ENCODE measurements around the gene USF1. TPM values are rescaled to one million over a fixed set of nuclear protein-coding genes. Genes with fewer than 3 reads are reported as not detected.

The USF1 gene
- total and polyA plus RNA-seq, 10 donors = 113 to 339 (median 127) TPM

DNA sequence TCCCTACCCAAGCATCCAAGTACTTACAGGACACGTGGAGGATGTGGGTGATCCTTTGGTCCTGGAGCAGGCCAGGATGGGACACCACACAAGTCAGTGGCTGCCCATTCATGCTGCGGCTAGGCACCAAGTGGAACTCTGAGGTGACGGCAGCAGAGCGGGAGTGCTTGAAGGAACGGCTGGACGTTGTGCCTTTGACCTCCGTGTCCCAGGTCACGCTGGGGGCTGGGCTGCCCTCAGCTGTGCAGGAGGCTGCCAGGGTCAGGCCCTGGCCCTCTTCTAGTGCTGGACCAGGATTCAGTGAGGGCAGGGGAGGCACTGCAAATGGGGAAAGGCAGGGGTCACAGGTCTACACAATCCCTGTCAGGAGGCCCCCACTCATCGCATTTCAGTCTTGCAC, 31.6 kb upstream of the USF1 start:
- H3K4me1 ChIP-seq = no peaks in the 10 kb centered on the region
- intact Hi-C loops (cut with DNase I; ENCODE audit: low total_unique reads) = no loop called here
- no peaks in the 10 kb centered on the region for H3K36me3 ChIP-seq
- no peak for TF ChIP-seq POLR2A (IDR thresholded peaks at IDR 0.05)
- no peak overlapping the region for H3K4me3 ChIP-seq
- H3K27ac ChIP-seq = no peak overlapping the region
- WGBS, 5 donors = 77 to 89% (median 84%) methylated on average over 5 to 9 of the region's 9 CpGs
- no peak for DNase-seq
- H3K27me3 ChIP-seq (replicated peaks in 1 of 7) = peaks cover 0 to 9% (median 0%) of the 10 kb centered on the region in 7 donors
- H3K9me3 ChIP-seq = no peaks in the 10 kb centered on the region

DNA sequence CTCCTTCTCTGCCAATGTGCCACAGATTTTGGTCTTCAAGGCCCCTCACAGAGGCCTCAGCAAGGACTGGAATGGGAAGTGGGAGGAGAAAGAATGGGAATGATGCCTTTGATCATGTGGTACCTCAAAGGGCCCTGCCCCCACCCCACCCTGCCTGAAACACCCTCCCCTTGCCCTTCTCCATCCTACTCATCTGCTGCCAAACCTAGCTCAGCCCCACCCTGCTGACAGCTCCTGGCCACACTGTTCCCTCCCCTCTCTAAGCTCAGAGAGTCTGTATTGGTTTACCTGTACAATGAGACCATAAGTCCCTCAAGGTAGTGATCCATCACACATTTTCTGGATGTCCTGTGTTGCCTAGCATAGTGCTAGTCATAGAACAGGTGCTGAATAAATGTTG, 30.6 kb upstream of the USF1 start:
- Histone ChIP-seq H3K4me3 (no peak overlapping the region), H3K27ac (no peak overlapping the region), H3K9me3 (no peaks in the 10 kb centered on the region), H3K4me1 (peaks cover 0 to 9% (median 7%) of the 10 kb centered on the region in 6 donors), H3K36me3 (no peaks in the 10 kb centered on the region), H3K27me3 (replicated peaks in 1 of 7) (peaks cover 0 to 9% (median 0%) of the 10 kb centered on the region in 7 donors)
- no peak for TF ChIP-seq POLR2A (IDR thresholded peaks at IDR 0.05)
- intact Hi-C loops (cut with DNase I; ENCODE audit: low total_unique reads) = no loop called here
- no peak for DNase-seq

DNA sequence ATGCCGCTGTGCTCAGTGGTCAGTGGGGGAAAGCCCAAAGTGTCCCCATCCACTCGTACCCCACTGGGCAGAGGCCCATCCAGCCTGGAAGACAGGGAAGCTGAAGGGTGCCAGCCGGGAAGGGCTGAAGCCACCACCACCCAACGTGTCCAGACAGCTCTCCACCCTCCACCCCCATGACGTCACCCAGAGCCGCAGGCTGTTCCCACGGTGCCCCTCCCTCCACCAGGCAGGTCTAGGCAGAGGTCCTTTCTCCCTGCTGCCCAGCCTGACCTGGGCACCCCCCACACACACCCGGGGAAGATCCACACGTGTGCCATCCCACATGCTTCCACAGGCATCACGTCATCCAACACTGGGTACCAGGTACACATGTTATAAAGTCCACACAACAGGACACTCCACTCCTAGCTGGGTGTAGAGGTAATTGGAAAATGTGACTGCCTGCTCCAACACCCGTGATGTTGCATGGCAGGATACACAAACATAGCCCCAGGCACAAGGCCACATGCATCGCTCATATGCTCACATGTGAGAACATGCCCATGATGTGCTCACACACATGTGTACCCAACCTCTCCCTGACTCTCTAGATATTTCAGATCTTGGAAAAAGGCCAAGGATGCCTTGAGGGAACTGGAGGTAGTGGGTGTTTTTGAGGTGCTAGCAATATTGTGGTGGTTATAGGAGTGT, 29.0 kb upstream of the USF1 start:
- H3K27ac ChIP-seq = no peak overlapping the region
- H3K4me3 ChIP-seq = no peak overlapping the region
- no peaks in the 10 kb centered on the region for H3K9me3 ChIP-seq
- H3K36me3 ChIP-seq = no peaks in the 10 kb centered on the region
- 84 to 92% (median 87%) methylated on average over 12 of the region's 12 CpGs for WGBS, 5 donors
- TF ChIP-seq POLR2AphosphoS5 (IDR thresholded peaks at IDR 0.05) (no peak), POLR2A (IDR thresholded peaks at IDR 0.05) (no peak)
- TF ChIP-seq, protein P1, sequence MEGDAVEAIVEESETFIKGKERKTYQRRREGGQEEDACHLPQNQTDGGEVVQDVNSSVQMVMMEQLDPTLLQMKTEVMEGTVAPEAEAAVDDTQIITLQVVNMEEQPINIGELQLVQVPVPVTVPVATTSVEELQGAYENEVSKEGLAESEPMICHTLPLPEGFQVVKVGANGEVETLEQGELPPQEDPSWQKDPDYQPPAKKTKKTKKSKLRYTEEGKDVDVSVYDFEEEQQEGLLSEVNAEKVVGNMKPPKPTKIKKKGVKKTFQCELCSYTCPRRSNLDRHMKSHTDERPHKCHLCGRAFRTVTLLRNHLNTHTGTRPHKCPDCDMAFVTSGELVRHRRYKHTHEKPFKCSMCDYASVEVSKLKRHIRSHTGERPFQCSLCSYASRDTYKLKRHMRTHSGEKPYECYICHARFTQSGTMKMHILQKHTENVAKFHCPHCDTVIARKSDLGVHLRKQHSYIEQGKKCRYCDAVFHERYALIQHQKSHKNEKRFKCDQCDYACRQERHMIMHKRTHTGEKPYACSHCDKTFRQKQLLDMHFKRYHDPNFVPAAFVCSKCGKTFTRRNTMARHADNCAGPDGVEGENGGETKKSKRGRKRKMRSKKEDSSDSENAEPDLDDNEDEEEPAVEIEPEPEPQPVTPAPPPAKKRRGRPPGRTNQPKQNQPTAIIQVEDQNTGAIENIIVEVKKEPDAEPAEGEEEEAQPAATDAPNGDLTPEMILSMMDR (IDR thresholded peaks at IDR 0.05 in 8 of 11, conservative IDR thresholded peaks at IDR 0.05 in 3 of 11) = no peak
- peaks cover 0 to 9% (median 0%) of the 10 kb centered on the region in 7 donors for H3K27me3 ChIP-seq (replicated peaks in 1 of 7)
- intact Hi-C loops (cut with DNase I; ENCODE audit: low total_unique reads) = no loop called here
- H3K4me1 ChIP-seq = peaks cover 0 to 25% (median 18%) of the 10 kb centered on the region in 6 donors
- no peak for DNase-seq

DNA sequence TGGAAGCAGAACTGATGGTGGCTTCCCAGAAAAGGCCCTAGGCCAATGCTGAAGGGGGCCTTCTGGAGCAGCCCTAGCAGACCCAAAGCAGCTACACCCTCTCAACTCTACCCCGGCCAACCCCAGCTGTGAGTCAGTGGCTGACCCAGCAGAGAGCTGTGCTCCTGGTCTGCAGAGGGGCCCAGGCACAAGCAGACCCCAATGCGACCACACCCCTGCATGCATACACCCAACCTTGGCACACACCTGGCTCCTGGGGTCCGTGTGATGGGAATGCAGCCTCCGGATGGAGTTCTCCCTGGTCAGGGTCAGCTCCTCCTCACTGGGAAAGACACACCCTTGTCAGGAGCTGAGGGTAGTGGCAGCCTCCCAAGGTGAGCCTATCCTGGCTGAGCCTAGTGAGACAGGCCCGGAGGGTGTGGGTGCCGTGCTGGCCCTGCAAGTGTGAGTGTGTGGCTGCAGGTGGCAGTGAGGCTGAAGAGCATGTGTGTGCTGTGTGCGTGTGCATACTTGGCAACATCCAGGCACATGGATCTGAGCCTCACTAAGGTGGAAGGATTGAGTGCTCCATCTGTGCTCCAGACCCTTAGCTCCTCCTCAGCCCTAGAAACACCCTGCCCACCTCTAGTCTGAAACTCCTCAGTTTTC, 27.8 kb upstream of the USF1 start:
- 70 to 83% (median 74%) methylated on average over 1 to 7 of the region's 7 CpGs for WGBS, 5 donors
- H3K27ac ChIP-seq = no peak overlapping the region
- no peaks in the 10 kb centered on the region for H3K36me3 ChIP-seq
- peaks cover 0 to 32% (median 24%) of the 10 kb centered on the region in 6 donors for H3K4me1 ChIP-seq
- no peaks in the 10 kb centered on the region for H3K27me3 ChIP-seq (replicated peaks in 1 of 7)
- no peak overlapping the region for H3K4me3 ChIP-seq
- no peak for DNase-seq
- intact Hi-C loops (cut with DNase I; ENCODE audit: low total_unique reads) = no loop called here
- no peak for TF ChIP-seq POLR2A (IDR thresholded peaks at IDR 0.05)
- TF ChIP-seq, protein P1 (IDR thresholded peaks at IDR 0.05 in 8 of 11, conservative IDR thresholded peaks at IDR 0.05 in 3 of 11) = no peak
- TF ChIP-seq POLR2AphosphoS5 (IDR thresholded peaks at IDR 0.05) = no peak
- H3K9me3 ChIP-seq = no peaks in the 10 kb centered on the region

DNA sequence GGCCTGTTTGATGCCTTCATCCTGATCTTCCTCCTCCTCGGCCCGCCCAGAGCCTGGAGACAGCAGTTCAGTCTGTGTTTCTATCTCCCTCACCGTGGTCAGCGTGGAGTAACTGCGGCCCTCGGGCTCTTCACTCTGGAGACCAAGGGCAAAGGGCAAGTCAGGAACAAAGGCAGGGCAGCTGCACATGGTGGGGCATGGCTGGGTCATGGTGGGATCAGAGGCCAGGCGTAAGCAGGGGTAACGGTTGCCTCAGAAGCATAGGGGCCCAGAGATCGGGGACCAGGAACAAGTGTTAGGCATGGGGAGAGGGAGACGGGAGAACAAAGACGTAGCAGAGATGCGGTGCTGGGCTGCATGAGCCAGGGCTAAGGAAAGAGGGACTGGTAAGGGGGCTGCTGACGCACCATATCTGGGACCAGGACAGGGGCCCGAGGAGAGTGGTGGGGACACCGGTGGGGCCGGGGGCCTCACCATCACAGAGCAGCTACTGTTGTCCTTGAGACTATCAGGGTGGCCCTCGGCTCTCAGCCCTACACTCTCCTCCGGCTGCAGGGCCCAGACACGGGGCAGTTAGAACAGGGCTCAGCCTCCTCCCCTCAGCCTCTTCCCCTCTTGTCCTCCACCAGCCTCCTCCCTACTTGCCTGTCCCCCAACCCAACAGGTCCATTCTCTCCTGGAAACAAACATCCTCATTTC, 27.1 kb upstream of the USF1 start:
- H3K27me3 ChIP-seq (replicated peaks in 1 of 7) = no peaks in the 10 kb centered on the region
- H3K36me3 ChIP-seq = no peaks in the 10 kb centered on the region
- no peak for DNase-seq
- TF ChIP-seq, protein P1 (IDR thresholded peaks at IDR 0.05 in 8 of 11, conservative IDR thresholded peaks at IDR 0.05 in 3 of 11) = no peak
- TF ChIP-seq POLR2A (IDR thresholded peaks at IDR 0.05) = no peak
- TF ChIP-seq POLR2AphosphoS5 (IDR thresholded peaks at IDR 0.05) = no peak
- no peaks in the 10 kb centered on the region for H3K9me3 ChIP-seq
- no peak overlapping the region for H3K4me3 ChIP-seq
- no peak overlapping the region for H3K27ac ChIP-seq
- peaks cover 0 to 39% (median 29%) of the 10 kb centered on the region in 6 donors for H3K4me1 ChIP-seq
- 91 to 96% (median 93%) methylated on average over 19 of the region's 19 CpGs for WGBS, 5 donors
- intact Hi-C loops (cut with DNase I; ENCODE audit: low total_unique reads) = no loop called here

Measured in spleen (tissue), 11 donors.